ENCODE measurements around the gene CASZ1.

The CASZ1 gene

DNA sequence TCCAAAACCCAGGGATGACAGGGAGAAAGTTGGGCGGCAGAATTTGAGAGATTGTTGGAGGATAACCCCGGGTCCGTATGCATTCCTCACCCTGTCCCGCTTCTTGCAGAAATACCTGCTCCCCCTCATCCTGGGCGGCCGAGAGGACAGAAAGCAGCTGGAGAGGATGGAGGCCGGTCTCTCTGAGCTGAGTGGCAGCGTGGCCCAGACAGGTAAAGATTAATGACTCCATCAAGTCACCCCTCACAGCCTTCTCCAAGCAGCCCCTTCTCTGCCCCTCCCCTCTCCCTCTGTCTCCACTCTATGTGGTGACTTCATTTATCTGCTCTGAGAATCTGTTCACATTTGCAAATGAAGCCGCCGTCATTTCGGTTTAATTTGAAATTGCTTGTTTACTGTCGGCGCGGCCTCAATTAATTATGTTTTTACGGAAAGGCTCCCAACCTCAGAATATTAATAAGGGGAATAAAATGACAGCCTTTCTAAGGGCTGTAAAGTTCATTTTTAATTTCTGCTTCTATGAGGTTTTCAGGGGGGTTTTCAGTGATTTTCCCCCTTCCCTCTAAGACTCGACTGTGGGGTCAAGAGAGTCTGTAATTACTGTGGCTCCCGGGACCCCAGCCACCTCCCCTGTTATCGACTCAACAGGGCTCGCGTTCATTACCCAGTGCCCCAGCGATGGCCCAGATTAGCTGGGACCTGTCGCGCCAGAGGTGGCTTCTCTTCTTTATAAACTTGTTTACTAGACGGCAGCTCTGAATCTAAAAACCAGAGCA, 173.3 kb downstream of the CASZ1 start:
- Histone ChIP-seq H3K27me3 (ENCODE audit: control insufficient read depth in 5 of 5, insufficient read depth in 4 of 5, low read length in 5 of 5) (no peaks in the 10 kb centered on the region), H3K27ac (ENCODE audit: low read depth, low read length) (no peak overlapping the region), H3K4me1 (ENCODE audit: control insufficient read depth in 5 of 5, insufficient read depth in 5 of 5, low read length in 5 of 5) (peaks cover 0 to 18% (median 5%) of the 10 kb centered on the region in 5 donors), H3K4me3 (ENCODE audit: low read depth in 1 of 5, low read length in 5 of 5) (no peak overlapping the region), H3K9me3 (ENCODE audit: control insufficient read depth in 5 of 5, low read length in 5 of 5) (no peaks in the 10 kb centered on the region), H3K36me3 (ENCODE audit: control insufficient read depth in 5 of 5, insufficient read depth in 5 of 5, low read length in 5 of 5) (peaks cover 2 to 64% (median 47%) of the 10 kb centered on the region in 5 donors), H3K9ac (ENCODE audit: low read length in 5 of 5) (no peak overlapping the region)

DNA sequence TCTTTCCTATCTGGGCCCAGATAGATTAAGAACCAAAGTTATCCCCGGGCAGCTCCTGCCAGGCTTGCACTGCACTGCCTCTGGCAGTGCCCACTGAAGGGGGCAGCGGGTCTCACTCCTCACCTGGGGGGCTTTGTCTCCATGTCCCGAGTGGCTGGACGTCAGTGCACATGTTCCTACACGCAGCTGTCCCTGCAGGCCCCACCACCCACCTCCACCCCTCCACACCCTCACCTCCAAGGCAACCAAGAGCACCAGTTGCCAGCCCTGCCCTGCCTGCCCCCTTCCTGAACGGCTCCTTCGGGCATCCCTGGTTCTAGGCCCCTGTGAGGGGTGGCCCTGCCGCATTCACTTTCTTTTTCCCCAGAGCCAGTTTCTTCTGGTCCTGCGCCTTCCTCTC, 174.5 kb downstream of the CASZ1 start:
- Histone ChIP-seq H3K27ac (ENCODE audit: low read depth, low read length) (no peak overlapping the region), H3K4me3 (ENCODE audit: low read depth in 1 of 5, low read length in 5 of 5) (no peak overlapping the region), H3K27me3 (ENCODE audit: control insufficient read depth in 5 of 5, insufficient read depth in 4 of 5, low read length in 5 of 5) (no peaks in the 10 kb centered on the region), H3K36me3 (ENCODE audit: control insufficient read depth in 5 of 5, insufficient read depth in 5 of 5, low read length in 5 of 5) (peaks cover 2 to 64% (median 46%) of the 10 kb centered on the region in 5 donors), H3K4me1 (ENCODE audit: control insufficient read depth in 5 of 5, insufficient read depth in 5 of 5, low read length in 5 of 5) (peaks cover 0 to 18% (median 5%) of the 10 kb centered on the region in 5 donors), H3K9me3 (ENCODE audit: control insufficient read depth in 5 of 5, low read length in 5 of 5) (no peaks in the 10 kb centered on the region), H3K9ac (ENCODE audit: low read length in 5 of 5) (no peak overlapping the region)

DNA sequence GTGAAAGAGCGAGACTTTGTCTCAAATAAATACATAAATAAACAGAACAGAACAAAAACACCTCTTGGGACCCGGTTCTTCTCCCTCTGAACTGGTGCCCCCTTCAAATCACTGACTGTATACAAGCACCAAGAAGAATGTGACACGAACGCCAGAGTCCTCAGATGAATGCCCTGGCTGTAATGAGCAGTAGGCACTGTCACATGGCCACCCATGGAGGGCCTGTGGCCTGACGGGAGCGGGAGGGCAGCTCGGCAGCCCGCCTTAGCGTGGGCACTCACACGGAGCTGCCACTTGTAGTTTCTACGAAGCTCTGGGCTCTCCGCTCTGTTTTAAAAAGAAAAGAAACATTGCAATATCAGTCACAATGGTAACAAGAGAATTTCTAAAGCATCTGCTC, 175.7 kb downstream of the CASZ1 start:
- H3K36me3 ChIP-seq (ENCODE audit: control insufficient read depth in 5 of 5, insufficient read depth in 5 of 5, low read length in 5 of 5) = peaks cover 2 to 66% (median 52%) of the 10 kb centered on the region in 5 donors
- H3K4me1 ChIP-seq (ENCODE audit: control insufficient read depth in 5 of 5, insufficient read depth in 5 of 5, low read length in 5 of 5) = peaks cover 0 to 12% (median 2%) of the 10 kb centered on the region in 5 donors
- H3K9ac ChIP-seq (ENCODE audit: low read length in 5 of 5) = no peak overlapping the region
- no peaks in the 10 kb centered on the region for H3K9me3 ChIP-seq (ENCODE audit: control insufficient read depth in 5 of 5, low read length in 5 of 5)
- no peaks in the 10 kb centered on the region for H3K27me3 ChIP-seq (ENCODE audit: control insufficient read depth in 5 of 5, insufficient read depth in 4 of 5, low read length in 5 of 5)
- no peak overlapping the region for H3K27ac ChIP-seq (ENCODE audit: low read depth, low read length)
- H3K4me3 ChIP-seq (ENCODE audit: low read depth in 1 of 5, low read length in 5 of 5) = no peak overlapping the region

DNA sequence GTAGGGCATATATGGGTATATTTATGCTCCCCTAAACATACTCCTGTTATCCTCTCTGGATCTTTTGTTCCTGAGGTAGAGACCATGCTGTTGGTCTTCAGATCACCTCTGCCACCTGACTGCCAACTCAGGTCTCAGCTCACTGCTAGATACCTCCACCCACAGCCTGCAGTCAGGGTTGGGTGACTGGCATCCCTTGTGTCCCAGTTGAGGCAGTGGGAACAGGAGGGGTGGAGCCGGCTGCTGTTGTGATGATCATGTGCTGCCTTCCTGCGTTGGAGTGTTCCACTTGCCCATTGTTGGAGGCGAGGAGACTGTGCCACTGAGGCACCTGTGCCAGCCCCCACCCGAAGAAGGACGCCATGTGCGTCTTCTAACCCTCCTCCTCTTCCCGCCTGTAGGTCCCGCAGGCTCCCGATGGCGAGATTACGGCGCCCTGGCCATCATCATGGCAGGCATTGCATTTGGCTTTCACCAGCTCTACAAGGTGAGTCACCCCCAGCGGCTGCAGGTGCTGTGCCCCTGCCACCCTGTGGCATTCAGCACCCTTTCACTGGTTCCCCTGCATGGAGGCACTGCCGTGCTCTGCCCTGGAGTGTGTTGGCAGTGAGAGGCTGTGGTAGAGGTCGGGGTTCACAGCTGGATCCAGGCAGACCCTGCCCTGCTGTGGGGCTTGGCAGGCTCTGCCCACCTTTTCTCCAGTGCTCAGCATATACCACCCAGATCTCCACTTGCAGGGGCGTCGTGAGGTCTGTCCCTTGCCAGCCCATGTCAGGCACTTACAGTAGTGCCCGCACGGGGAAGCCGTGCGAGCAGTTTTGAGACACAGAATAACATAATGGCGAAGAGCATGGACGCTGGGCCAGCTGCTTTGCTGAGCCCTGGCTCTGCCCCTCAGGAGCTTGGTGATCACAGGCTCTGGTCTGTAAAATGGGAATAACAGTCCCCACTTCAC, 178.2 kb downstream of the CASZ1 start:
- H3K36me3 ChIP-seq (ENCODE audit: control insufficient read depth in 5 of 5, insufficient read depth in 5 of 5, low read length in 5 of 5) = peaks cover 2 to 41% (median 31%) of the 10 kb centered on the region in 5 donors
- H3K27ac ChIP-seq (ENCODE audit: low read depth, low read length) = no peak overlapping the region
- no peaks in the 10 kb centered on the region for H3K9me3 ChIP-seq (ENCODE audit: control insufficient read depth in 5 of 5, low read length in 5 of 5)
- H3K4me3 ChIP-seq (ENCODE audit: low read depth in 1 of 5, low read length in 5 of 5) = no peak overlapping the region
- no peaks in the 10 kb centered on the region for H3K4me1 ChIP-seq (ENCODE audit: control insufficient read depth in 5 of 5, insufficient read depth in 5 of 5, low read length in 5 of 5)
- no peak overlapping the region for H3K9ac ChIP-seq (ENCODE audit: low read length in 5 of 5)
- no peaks in the 10 kb centered on the region for H3K27me3 ChIP-seq (ENCODE audit: control insufficient read depth in 5 of 5, insufficient read depth in 4 of 5, low read length in 5 of 5)

DNA sequence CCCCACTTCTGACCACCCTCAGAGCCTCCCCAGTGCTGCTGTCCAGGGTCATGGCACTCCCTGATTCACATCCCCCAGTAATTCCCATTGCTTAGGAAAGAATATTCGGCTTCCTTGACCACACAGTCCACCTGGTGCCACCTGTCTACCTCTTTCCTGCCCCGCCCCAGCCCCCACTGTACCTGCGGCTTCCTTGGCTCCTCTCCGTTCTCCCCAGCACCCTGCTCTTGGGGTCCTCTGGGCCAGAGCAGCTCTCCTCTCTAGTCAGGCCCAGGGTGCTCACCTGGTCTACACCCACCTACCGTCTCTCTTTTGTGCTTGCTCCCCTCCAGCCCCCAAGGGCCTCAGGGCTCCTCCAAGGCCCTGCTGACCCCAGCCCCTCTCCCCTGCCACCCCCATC, 179.1 kb downstream of the CASZ1 start:
- H3K27ac ChIP-seq (ENCODE audit: low read depth, low read length) = no peak overlapping the region
- H3K36me3 ChIP-seq (ENCODE audit: control insufficient read depth in 5 of 5, insufficient read depth in 5 of 5, low read length in 5 of 5) = peaks cover 2 to 32% (median 24%) of the 10 kb centered on the region in 5 donors
- H3K4me1 ChIP-seq (ENCODE audit: control insufficient read depth in 5 of 5, insufficient read depth in 5 of 5, low read length in 5 of 5) = no peaks in the 10 kb centered on the region
- H3K27me3 ChIP-seq (ENCODE audit: control insufficient read depth in 5 of 5, insufficient read depth in 4 of 5, low read length in 5 of 5) = no peaks in the 10 kb centered on the region
- no peak overlapping the region for H3K9ac ChIP-seq (ENCODE audit: low read length in 5 of 5)
- no peak overlapping the region for H3K4me3 ChIP-seq (ENCODE audit: low read depth in 1 of 5, low read length in 5 of 5)
- H3K9me3 ChIP-seq (ENCODE audit: control insufficient read depth in 5 of 5, low read length in 5 of 5) = no peaks in the 10 kb centered on the region

DNA sequence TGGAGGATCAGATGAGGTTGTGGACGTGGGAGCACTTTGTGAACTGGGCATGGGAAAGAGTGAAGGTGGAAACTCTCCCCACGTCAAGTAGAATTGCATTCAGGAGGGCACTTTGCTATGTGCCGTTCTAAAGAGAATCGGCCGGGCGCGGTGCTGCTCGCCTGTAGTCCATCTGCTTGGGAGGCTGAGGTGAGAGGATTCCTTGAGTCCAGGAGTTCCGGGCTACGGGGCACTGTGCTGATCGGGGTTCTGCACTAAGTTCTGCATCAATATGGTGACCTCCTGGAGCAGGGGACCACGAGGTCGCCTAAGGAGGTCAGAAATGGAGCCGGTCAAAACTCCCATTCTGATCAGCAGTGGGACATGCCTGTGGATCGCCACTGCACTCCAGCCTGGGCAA, 179.8 kb downstream of the CASZ1 start:
- Histone ChIP-seq H3K4me1 (ENCODE audit: control insufficient read depth in 5 of 5, insufficient read depth in 5 of 5, low read length in 5 of 5) (no peaks in the 10 kb centered on the region), H3K9ac (ENCODE audit: low read length in 5 of 5) (no peak overlapping the region), H3K27ac (ENCODE audit: low read depth, low read length) (no peak overlapping the region), H3K9me3 (ENCODE audit: control insufficient read depth in 5 of 5, low read length in 5 of 5) (no peaks in the 10 kb centered on the region), H3K36me3 (ENCODE audit: control insufficient read depth in 5 of 5, insufficient read depth in 5 of 5, low read length in 5 of 5) (peaks cover 2 to 25% (median 22%) of the 10 kb centered on the region in 5 donors), H3K27me3 (ENCODE audit: control insufficient read depth in 5 of 5, insufficient read depth in 4 of 5, low read length in 5 of 5) (no peaks in the 10 kb centered on the region), H3K4me3 (ENCODE audit: low read depth in 1 of 5, low read length in 5 of 5) (no peak overlapping the region)

DNA sequence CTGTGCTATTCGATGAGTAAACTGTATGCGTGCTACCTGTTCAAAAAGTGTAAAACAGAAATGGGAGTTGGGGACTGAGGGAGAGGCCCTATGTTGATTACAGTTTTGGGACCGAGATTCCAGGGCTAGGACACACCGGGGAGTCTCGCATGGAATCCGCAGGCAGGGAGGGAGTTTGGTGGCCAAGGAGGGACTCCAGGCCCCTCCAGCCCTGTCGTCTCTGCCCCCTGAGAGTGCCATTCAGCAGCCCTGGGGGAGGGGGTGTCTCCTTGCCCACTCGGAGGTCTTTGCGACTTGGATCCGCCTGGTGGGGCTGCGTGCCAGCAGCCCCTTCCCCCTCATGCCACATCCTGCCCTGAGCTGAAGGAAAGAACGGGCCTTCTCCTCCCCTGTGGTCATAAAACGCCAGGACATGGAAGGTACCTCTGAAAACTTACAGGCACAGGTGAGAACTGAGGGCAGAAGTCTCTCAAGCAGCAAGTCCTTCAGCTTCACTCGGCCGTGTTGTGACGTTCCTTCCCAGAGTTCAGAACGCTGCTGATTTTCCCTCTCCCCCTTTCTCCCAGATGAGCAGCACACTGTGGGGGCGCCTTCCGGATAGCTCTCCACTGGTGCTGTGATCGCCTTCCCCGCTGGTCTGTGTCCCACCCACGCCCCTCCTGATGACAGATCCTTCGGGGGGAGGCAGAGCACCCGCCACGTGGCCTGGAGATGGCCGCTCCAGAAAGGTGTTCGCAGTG, 180.3 kb downstream of the CASZ1 start:
- Histone ChIP-seq H3K27me3 (ENCODE audit: control insufficient read depth in 5 of 5, insufficient read depth in 4 of 5, low read length in 5 of 5) (no peaks in the 10 kb centered on the region), H3K27ac (ENCODE audit: low read depth, low read length) (no peak overlapping the region), H3K4me3 (ENCODE audit: low read depth in 1 of 5, low read length in 5 of 5) (no peak overlapping the region), H3K4me1 (ENCODE audit: control insufficient read depth in 5 of 5, insufficient read depth in 5 of 5, low read length in 5 of 5) (no peaks in the 10 kb centered on the region), H3K9me3 (ENCODE audit: control insufficient read depth in 5 of 5, low read length in 5 of 5) (no peaks in the 10 kb centered on the region), H3K9ac (ENCODE audit: low read length in 5 of 5) (no peak overlapping the region), H3K36me3 (ENCODE audit: control insufficient read depth in 5 of 5, insufficient read depth in 5 of 5, low read length in 5 of 5) (peaks cover 0 to 24% (median 18%) of the 10 kb centered on the region in 5 donors)

DNA sequence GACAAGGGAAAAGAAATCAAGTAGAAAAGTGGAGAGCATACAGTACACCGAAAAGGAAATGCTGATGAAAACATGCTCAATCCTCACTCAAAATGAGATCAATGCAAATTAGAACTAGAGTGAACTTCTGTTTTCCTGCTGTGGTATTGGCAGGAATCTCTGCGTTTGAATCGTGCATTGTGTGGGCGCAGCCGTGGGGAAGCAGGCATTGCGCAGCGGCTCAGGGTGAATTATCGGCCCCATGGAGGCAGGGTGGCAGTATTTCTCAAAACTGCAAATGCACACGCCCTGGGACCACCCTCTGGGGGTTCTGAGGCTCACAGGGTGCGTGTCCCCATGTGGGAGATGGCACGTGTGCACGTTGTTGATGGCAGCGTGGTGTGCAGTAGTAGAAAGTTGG, 181.1 kb downstream of the CASZ1 start:
- no peaks in the 10 kb centered on the region for H3K4me1 ChIP-seq (ENCODE audit: control insufficient read depth in 5 of 5, insufficient read depth in 5 of 5, low read length in 5 of 5)
- H3K27ac ChIP-seq (ENCODE audit: low read depth, low read length) = no peak overlapping the region
- no peak overlapping the region for H3K4me3 ChIP-seq (ENCODE audit: low read depth in 1 of 5, low read length in 5 of 5)
- H3K36me3 ChIP-seq (ENCODE audit: control insufficient read depth in 5 of 5, insufficient read depth in 5 of 5, low read length in 5 of 5) = peaks cover 0 to 24% (median 18%) of the 10 kb centered on the region in 5 donors
- no peaks in the 10 kb centered on the region for H3K9me3 ChIP-seq (ENCODE audit: control insufficient read depth in 5 of 5, low read length in 5 of 5)
- H3K27me3 ChIP-seq (ENCODE audit: control insufficient read depth in 5 of 5, insufficient read depth in 4 of 5, low read length in 5 of 5) = no peaks in the 10 kb centered on the region
- H3K9ac ChIP-seq (ENCODE audit: low read length in 5 of 5) = no peak overlapping the region

DNA sequence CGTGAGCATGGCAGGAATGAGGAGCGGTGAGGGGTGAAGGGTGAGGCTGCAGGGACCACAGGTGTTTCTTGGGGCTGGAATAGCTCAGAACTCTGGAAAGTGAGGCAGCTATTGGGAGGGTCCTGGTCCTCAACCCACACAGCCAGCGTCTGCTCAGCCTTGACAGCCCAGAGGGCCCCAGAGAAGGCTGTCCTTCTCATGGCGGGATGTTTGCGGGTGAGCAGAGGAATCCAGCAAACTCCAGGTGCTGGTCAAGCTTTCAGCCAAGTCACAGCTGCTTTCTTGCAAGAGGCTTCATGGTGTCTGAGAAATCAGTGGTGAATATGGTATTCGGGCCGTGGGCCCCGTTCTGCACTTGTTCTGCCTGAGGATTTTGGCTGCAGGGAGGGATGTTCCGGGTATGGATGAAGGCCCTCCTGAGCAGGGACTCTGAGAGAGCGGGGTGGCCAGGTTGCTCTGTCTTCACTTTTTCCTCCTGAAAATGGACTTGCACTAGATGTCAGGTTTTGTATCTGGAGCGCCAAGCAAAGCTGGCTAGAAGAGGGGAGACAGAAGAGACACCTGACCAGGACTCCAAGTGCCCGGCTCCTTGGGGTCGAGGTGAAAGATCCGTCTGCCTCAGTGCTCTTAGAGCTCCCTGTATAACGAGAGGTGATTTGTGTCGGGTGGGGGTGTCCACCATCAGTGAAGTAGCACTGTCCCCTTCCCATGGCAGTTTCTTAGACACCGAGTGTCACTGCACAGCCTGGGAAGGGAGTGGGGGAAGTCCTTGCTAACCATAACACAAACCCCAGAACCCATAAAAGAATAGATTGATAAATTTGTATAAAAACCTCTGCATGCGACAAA, 181.8 kb downstream of the CASZ1 start:
- Histone ChIP-seq H3K4me3 (ENCODE audit: low read depth in 1 of 5, low read length in 5 of 5) (no peak overlapping the region), H3K9ac (ENCODE audit: low read length in 5 of 5) (no peak overlapping the region), H3K9me3 (ENCODE audit: control insufficient read depth in 5 of 5, low read length in 5 of 5) (no peaks in the 10 kb centered on the region), H3K4me1 (ENCODE audit: control insufficient read depth in 5 of 5, insufficient read depth in 5 of 5, low read length in 5 of 5) (no peaks in the 10 kb centered on the region), H3K27me3 (ENCODE audit: control insufficient read depth in 5 of 5, insufficient read depth in 4 of 5, low read length in 5 of 5) (no peaks in the 10 kb centered on the region), H3K27ac (ENCODE audit: low read depth, low read length) (no peak overlapping the region), H3K36me3 (ENCODE audit: control insufficient read depth in 5 of 5, insufficient read depth in 5 of 5, low read length in 5 of 5) (peaks cover 0 to 24% (median 18%) of the 10 kb centered on the region in 5 donors)
